Measurements from ENCODE around the gene EIF3D.
A peak's percentile ranks its signal among the peaks of the same experiment; 100 is the strongest.

Gene EIF3D

DNA sequence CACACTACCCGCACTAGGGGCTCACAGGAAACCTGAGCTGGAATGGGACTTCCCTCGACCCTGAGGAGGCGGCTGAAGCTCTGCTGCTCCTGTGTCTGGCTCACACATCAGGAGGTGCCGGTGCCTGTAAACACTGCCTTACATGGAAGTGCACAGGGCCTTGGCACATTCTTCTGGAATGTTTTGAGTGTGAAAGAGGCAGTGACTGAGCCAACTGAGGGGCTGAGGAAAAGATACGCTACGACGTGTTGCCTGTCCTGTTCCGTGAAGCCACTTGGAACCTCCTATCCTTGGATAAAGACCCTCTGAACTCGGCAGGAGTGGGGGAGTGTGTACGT, 58.0 kb downstream of the EIF3D start:
- TF ChIP-seq POLR2AphosphoS5 (IDR thresholded peaks at IDR 0.05; ENCODE audit: low read depth) (peak; percentile 36; the same call in 1 of the 2 replicates), GABPA (IDR thresholded peaks at IDR 0.05; ENCODE audit: low read depth) (no peak)
- Histone ChIP-seq H3K27ac (replicated peaks) (no peak overlapping the region), H3K27me3 (ENCODE audit: insufficient read depth, poor library complexity, severe bottlenecking) (no peaks in the 10 kb centered on the region), H3K4me3 (replicated peaks; ENCODE audit: insufficient read depth, low read length) (no peak overlapping the region)
- DNase-seq (ENCODE audit: low read depth in 1 of 2, low spot score in 1 of 2): no peak

DNA sequence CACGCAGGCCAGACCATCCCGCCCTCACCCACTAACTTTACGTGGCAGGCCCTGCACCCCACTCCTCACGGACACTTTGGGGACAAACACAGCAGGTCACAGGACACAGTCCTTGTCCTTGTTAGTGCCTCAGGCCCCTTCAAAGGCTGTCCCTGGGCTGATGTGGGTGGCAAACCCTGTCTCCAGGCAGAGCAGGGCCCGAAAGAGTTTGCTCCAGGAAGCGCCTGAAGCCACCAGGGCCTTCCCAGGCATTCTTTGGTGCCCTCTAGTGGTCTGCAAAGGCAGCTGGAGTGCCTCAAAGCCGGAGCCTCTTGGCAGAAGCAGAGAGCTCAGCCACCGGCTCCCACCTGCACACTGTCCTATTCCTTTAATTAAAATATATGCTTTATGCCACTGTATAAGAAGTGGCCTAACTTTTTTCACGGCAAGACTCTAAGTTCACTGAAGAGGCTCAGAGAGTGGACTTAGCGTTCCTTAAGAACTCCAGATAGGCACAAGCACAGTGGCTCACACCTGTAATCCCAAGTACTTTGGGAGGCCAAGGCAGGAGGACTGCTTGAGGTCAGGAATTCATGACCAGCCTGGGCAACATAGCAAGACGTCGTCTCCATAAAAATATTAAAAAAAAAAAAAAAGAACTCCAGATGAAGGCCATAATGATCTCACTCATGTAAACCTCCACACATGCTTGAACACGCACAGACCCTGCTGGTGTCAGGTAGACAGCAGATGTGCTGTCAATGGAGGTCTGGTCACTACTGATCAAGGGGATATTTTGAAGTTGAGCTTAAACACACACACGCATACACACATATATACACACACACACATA, 58.6 kb downstream of the EIF3D start:
- DNase-seq (ENCODE audit: low read depth in 1 of 2, low spot score in 1 of 2): peak; percentile 82 to 89
- H3K27ac ChIP-seq (replicated peaks): peak overlapping the region; percentile 19

DNA sequence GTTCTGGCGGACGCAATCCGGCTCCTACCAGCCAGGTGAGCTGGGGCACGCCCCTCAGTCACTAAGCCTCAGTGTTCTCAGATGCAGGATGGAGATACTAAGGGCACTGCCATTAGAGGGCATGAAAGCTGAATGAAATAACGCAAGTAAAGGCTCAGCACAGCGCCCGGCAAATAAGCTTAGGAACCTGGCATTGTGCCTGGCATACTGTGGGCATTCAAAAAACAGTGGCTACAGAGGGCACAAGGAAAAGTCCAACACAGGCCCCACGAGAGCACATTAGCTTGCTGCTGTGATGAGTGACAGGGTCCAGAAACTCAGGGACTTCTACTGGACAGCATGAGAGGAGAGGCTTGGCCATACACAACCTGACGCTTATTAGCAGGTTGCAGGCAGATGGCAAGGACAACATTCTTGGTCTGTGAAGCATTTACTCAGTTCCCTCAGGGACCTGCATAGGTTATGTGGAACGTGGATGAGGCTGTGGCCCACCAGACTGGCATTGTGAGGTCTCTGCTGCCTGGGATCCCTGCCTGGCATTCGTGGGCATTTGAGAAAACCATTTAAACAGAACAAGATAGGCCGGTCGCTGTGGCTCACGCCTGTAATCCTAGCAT, 59.8 kb downstream of the EIF3D start:
- DNase-seq (ENCODE audit: low read depth in 1 of 2, low spot score in 1 of 2): no peak
- Histone ChIP-seq H3K4me3 (replicated peaks; ENCODE audit: insufficient read depth, low read length) (no peak overlapping the region), H3K27ac (replicated peaks) (peak overlapping the region; percentile 2), H3K27me3 (ENCODE audit: insufficient read depth, poor library complexity, severe bottlenecking) (no peaks in the 10 kb centered on the region)
- TF ChIP-seq GABPA (IDR thresholded peaks at IDR 0.05; ENCODE audit: low read depth) (no peak), POLR2AphosphoS5 (IDR thresholded peaks at IDR 0.05; ENCODE audit: low read depth) (no peak), SPI1 (IDR thresholded peaks at IDR 0.05; ENCODE audit: borderline replicate concordance, low read depth) (no peak)
- TF ChIP-seq, protein P1, sequence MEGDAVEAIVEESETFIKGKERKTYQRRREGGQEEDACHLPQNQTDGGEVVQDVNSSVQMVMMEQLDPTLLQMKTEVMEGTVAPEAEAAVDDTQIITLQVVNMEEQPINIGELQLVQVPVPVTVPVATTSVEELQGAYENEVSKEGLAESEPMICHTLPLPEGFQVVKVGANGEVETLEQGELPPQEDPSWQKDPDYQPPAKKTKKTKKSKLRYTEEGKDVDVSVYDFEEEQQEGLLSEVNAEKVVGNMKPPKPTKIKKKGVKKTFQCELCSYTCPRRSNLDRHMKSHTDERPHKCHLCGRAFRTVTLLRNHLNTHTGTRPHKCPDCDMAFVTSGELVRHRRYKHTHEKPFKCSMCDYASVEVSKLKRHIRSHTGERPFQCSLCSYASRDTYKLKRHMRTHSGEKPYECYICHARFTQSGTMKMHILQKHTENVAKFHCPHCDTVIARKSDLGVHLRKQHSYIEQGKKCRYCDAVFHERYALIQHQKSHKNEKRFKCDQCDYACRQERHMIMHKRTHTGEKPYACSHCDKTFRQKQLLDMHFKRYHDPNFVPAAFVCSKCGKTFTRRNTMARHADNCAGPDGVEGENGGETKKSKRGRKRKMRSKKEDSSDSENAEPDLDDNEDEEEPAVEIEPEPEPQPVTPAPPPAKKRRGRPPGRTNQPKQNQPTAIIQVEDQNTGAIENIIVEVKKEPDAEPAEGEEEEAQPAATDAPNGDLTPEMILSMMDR (IDR thresholded peaks at IDR 0.05; ENCODE audit: insufficient read depth, low read length): no peak
- TF ChIP-seq, protein P2, sequence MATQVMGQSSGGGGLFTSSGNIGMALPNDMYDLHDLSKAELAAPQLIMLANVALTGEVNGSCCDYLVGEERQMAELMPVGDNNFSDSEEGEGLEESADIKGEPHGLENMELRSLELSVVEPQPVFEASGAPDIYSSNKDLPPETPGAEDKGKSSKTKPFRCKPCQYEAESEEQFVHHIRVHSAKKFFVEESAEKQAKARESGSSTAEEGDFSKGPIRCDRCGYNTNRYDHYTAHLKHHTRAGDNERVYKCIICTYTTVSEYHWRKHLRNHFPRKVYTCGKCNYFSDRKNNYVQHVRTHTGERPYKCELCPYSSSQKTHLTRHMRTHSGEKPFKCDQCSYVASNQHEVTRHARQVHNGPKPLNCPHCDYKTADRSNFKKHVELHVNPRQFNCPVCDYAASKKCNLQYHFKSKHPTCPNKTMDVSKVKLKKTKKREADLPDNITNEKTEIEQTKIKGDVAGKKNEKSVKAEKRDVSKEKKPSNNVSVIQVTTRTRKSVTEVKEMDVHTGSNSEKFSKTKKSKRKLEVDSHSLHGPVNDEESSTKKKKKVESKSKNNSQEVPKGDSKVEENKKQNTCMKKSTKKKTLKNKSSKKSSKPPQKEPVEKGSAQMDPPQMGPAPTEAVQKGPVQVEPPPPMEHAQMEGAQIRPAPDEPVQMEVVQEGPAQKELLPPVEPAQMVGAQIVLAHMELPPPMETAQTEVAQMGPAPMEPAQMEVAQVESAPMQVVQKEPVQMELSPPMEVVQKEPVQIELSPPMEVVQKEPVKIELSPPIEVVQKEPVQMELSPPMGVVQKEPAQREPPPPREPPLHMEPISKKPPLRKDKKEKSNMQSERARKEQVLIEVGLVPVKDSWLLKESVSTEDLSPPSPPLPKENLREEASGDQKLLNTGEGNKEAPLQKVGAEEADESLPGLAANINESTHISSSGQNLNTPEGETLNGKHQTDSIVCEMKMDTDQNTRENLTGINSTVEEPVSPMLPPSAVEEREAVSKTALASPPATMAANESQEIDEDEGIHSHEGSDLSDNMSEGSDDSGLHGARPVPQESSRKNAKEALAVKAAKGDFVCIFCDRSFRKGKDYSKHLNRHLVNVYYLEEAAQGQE (IDR thresholded peaks at IDR 0.05; ENCODE audit: insufficient replicate concordance, low read depth): no peak

More for the DNA sequence above, 58.6 kb downstream of the EIF3D start:
- TF ChIP-seq POLR2AphosphoS5 (IDR thresholded peaks at IDR 0.05; ENCODE audit: low read depth): no peak
- TF ChIP-seq, protein P1 (IDR thresholded peaks at IDR 0.05; ENCODE audit: insufficient read depth, low read length): peak; percentile 99
- no peak overlapping the region for H3K4me3 ChIP-seq (replicated peaks; ENCODE audit: insufficient read depth, low read length)
- no peaks in the 10 kb centered on the region for H3K27me3 ChIP-seq (ENCODE audit: insufficient read depth, poor library complexity, severe bottlenecking)

DNA sequence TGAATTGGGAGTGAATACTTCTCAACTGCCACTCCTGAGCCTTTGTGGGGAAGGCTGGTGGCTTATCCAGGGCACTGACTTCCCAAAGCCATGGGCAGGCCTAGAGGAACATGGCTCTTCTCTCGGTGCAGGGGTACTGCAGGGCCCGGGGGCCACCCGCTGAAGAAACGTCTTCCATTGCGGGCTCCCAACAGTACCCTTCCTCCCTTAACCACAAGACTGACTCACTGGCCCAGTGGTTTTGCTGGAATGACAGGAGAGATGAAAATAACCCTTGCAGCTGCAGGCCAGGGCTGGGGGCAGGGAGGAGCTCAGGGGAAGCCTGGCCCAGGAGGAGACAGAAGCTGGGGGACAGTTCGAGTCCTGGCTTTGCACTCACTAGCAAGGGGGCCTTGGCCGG, 61.0 kb downstream of the EIF3D start:
- peak; percentile 77 to 91 for DNase-seq (ENCODE audit: low read depth in 1 of 2, low spot score in 1 of 2)
- Histone ChIP-seq H3K4me3 (replicated peaks; ENCODE audit: insufficient read depth, low read length) (no peak overlapping the region), H3K27ac (replicated peaks) (peak overlapping the region; percentile 58), H3K27me3 (ENCODE audit: insufficient read depth, poor library complexity, severe bottlenecking) (no peaks in the 10 kb centered on the region)
- no peak; the same call in 1 of the 2 replicates for TF ChIP-seq SPI1 (IDR thresholded peaks at IDR 0.05; ENCODE audit: borderline replicate concordance, low read depth)
- TF ChIP-seq POLR2AphosphoS5 (IDR thresholded peaks at IDR 0.05; ENCODE audit: low read depth): peak; percentile 91
- TF ChIP-seq, protein P1 (IDR thresholded peaks at IDR 0.05; ENCODE audit: insufficient read depth, low read length): no peak
- TF ChIP-seq, protein P2 (IDR thresholded peaks at IDR 0.05; ENCODE audit: insufficient replicate concordance, low read depth): no peak
- TF ChIP-seq GABPA (IDR thresholded peaks at IDR 0.05; ENCODE audit: low read depth): 0 out of 2 replicates have a peak, but pooled peaks have one; percentile 12
